SK-N-SH treated with all-trans-retinoic acid at 6 μM for 48 hours (cell line): ENCODE data around the gene TLCD4.

ENCODE experiments used
- ATAC-seq: fragments of 200-7000 bp; cut with Tn5 transposase; 3 replicates; pipeline ENCODE4 v1.9.1; 2020; ENCODE audit warnings: mild to moderate bottlenecking, moderate library complexity
- ARNTL ChIP-seq: fragments of 450-650 bp; formaldehyde crosslinking; IDR thresholded peaks from 2 replicates; pipeline ENCODE4 v1.5.0; 2020; ENCODE audit warnings: low read depth, mild to moderate bottlenecking, moderate library complexity, borderline replicate concordance
- BACH2 ChIP-seq: fragments of 250-450 bp; sonication (Bioruptor Pico); IDR thresholded peaks from 2 replicates; pipeline ENCODE4 v1.9.0; 2021; ENCODE audit warnings: mild to moderate bottlenecking, borderline replicate concordance
- CSDC2 ChIP-seq: fragments of 250-450 bp; sonication (Bioruptor Pico); IDR thresholded peaks from 2 replicates; pipeline ENCODE4 v1.5.0; 2020; ENCODE audit warnings: mild to moderate bottlenecking, moderate library complexity
- ESRRG ChIP-seq: fragments of 250-450 bp; sonication (Bioruptor Pico); IDR thresholded peaks from 2 replicates; pipeline ENCODE4 v1.6.1; 2021; ENCODE audit warnings: mild to moderate bottlenecking
- GLIS3 ChIP-seq: fragments of 250-450 bp; sonication (Bioruptor Pico); IDR thresholded peaks from 2 replicates; pipeline ENCODE4 v1.5.0; 2020; ENCODE audit warnings: mild to moderate bottlenecking, moderate library complexity
- ISL1 ChIP-seq: fragments of 250-450 bp; sonication (Bioruptor Pico); IDR thresholded peaks from 2 replicates; pipeline ENCODE4 v2.1.2; 2022; ENCODE audit warnings: mild to moderate bottlenecking, moderate library complexity
- OSR1 ChIP-seq: fragments of 250-450 bp; sonication (Bioruptor Pico); IDR thresholded peaks from 2 replicates; pipeline ENCODE4 v1.8.0; 2022; ENCODE audit warnings: moderate library complexity, mild to moderate bottlenecking, inconsistent platforms
- PPARA ChIP-seq: fragments of 250-450 bp; sonication (Bioruptor Pico); IDR thresholded peaks from 2 replicates; pipeline ENCODE4 v1.5.0; 2020; ENCODE audit warnings: mild to moderate bottlenecking, borderline replicate concordance
- RARB ChIP-seq: fragments of 250-450 bp; sonication (Bioruptor Pico); IDR thresholded peaks from 2 replicates; pipeline ENCODE4 v1.8.0; 2021; ENCODE audit warnings: mild to moderate bottlenecking, moderate library complexity
- TCF4 ChIP-seq: fragments of 250-450 bp; sonication (Bioruptor Pico); IDR thresholded peaks from 2 replicates; pipeline ENCODE4 v1.8.0; 2021; ENCODE audit warnings: mild to moderate bottlenecking, moderate library complexity, borderline replicate concordance
- TOX ChIP-seq: fragments of 250-450 bp; sonication (Bioruptor Pico); IDR thresholded peaks from 2 replicates; pipeline ENCODE4 v1.8.0; 2021; ENCODE audit warnings: mild to moderate bottlenecking, moderate library complexity, borderline replicate concordance
- ZFP30 ChIP-seq: fragments of 450-650 bp; formaldehyde crosslinking; IDR thresholded peaks from 2 replicates; pipeline ENCODE4 v1.5.0; 2022; ENCODE audit warnings: mild to moderate bottlenecking, moderate library complexity
- ZNF565 ChIP-seq: fragments of 450-650 bp; formaldehyde crosslinking; conservative IDR thresholded peaks from 2 replicates; pipeline ENCODE4 v1.5.0; 2020; ENCODE audit warnings: low read depth, mild to moderate bottlenecking, moderate library complexity
- ZNF70 ChIP-seq: fragments of 450-650 bp; formaldehyde crosslinking; IDR thresholded peaks from 2 replicates; pipeline ENCODE4 v1.5.0; 2020; ENCODE audit warnings: mild to moderate bottlenecking, moderate library complexity
- ZNF8 ChIP-seq: fragments of 450-650 bp; formaldehyde crosslinking; IDR thresholded peaks from 2 replicates; pipeline ENCODE4 v1.5.0; 2020; ENCODE audit warnings: mild to moderate bottlenecking, moderate library complexity
- TF ChIP-seq, protein P1 (sequence below): fragments of 250-450 bp; sonication (Bioruptor Pico); IDR thresholded peaks from 2 replicates; pipeline ENCODE4 v1.8.0; 2020; ENCODE audit warnings: mild to moderate bottlenecking, moderate library complexity, borderline replicate concordance
- TF ChIP-seq, protein P2 (sequence below): fragments of 250-450 bp; sonication (Bioruptor Pico); IDR thresholded peaks from 2 replicates; pipeline ENCODE4 v1.5.0; 2020; ENCODE audit warnings: mild to moderate bottlenecking, moderate library complexity
- TF ChIP-seq, protein P3 (sequence below): fragments of 250-450 bp; sonication (Bioruptor Pico); IDR thresholded peaks from 2 replicates; pipeline ENCODE4 v1.5.1; 2020; ENCODE audit warnings: low read depth, mild to moderate bottlenecking, moderate library complexity
- TF ChIP-seq, protein P4 (sequence below): fragments of 250-450 bp; sonication (Bioruptor Pico); IDR thresholded peaks from 2 replicates; pipeline ENCODE4 v1.8.0; 2021; ENCODE audit warnings: low read depth, mild to moderate bottlenecking, moderate library complexity, borderline replicate concordance
- TF ChIP-seq, protein P5 (sequence below): fragments of 250-450 bp; sonication (Bioruptor Pico); IDR thresholded peaks from 2 replicates; pipeline ENCODE4 v1.5.1; 2021; ENCODE audit warnings: mild to moderate bottlenecking, moderate library complexity

The TLCD4 gene

DNA sequence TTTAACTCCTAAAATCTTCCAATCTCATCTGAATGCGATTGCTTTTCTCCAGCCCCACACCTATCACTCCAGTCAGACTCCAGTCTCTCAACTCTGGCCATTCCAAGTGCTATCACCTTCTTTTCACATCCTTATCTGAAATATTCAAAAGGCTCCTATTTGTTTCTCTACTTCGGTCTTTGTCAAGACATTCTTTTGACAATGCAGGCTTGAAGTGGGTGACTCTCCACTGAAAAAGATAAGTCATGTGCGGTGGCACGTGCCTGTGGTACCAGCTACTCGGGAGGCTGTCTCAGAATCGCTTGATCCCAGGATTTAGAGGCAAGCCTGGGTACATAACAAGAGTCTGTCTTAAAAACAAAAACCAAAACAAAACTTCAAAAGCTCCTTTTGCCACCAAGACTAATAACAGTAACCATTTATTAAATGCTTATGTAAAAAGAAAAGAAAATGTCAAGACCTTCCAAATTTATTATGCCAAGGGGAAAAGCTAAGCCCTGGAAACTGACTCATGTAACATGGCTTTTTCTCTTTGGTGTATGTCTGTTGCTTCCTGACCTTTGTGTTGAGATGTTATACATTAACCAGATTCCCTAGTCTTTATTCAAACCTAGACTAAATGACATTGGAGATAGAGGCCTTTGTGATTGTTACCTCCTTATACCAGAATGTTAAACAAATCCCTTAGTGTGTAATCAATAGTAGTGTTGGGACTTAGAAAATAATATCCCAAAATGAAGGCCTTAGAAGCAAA, 48.0 kb upstream of the TLCD4 start:
- no peak for ATAC-seq
- TF ChIP-seq OSR1 (CRISPR knock-in tag): no peak
- no peak for TF ChIP-seq TOX (CRISPR knock-in tag)
- TF ChIP-seq ZFP30 (CRISPR knock-in tag): no peak
- TF ChIP-seq ISL1 (CRISPR knock-in tag): no peak
- TF ChIP-seq, protein P1, sequence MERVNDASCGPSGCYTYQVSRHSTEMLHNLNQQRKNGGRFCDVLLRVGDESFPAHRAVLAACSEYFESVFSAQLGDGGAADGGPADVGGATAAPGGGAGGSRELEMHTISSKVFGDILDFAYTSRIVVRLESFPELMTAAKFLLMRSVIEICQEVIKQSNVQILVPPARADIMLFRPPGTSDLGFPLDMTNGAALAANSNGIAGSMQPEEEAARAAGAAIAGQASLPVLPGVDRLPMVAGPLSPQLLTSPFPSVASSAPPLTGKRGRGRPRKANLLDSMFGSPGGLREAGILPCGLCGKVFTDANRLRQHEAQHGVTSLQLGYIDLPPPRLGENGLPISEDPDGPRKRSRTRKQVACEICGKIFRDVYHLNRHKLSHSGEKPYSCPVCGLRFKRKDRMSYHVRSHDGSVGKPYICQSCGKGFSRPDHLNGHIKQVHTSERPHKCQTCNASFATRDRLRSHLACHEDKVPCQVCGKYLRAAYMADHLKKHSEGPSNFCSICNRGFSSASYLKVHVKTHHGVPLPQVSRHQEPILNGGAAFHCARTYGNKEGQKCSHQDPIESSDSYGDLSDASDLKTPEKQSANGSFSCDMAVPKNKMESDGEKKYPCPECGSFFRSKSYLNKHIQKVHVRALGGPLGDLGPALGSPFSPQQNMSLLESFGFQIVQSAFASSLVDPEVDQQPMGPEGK (CRISPR knock-in tag): no peak
- TF ChIP-seq ZNF70 (CRISPR knock-in tag): no peak
- no peak for TF ChIP-seq PPARA (CRISPR knock-in tag)
- TF ChIP-seq, protein P2, sequence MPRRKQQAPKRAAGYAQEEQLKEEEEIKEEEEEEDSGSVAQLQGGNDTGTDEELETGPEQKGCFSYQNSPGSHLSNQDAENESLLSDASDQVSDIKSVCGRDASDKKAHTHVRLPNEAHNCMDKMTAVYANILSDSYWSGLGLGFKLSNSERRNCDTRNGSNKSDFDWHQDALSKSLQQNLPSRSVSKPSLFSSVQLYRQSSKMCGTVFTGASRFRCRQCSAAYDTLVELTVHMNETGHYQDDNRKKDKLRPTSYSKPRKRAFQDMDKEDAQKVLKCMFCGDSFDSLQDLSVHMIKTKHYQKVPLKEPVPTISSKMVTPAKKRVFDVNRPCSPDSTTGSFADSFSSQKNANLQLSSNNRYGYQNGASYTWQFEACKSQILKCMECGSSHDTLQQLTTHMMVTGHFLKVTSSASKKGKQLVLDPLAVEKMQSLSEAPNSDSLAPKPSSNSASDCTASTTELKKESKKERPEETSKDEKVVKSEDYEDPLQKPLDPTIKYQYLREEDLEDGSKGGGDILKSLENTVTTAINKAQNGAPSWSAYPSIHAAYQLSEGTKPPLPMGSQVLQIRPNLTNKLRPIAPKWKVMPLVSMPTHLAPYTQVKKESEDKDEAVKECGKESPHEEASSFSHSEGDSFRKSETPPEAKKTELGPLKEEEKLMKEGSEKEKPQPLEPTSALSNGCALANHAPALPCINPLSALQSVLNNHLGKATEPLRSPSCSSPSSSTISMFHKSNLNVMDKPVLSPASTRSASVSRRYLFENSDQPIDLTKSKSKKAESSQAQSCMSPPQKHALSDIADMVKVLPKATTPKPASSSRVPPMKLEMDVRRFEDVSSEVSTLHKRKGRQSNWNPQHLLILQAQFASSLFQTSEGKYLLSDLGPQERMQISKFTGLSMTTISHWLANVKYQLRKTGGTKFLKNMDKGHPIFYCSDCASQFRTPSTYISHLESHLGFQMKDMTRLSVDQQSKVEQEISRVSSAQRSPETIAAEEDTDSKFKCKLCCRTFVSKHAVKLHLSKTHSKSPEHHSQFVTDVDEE (CRISPR knock-in tag): no peak

DNA sequence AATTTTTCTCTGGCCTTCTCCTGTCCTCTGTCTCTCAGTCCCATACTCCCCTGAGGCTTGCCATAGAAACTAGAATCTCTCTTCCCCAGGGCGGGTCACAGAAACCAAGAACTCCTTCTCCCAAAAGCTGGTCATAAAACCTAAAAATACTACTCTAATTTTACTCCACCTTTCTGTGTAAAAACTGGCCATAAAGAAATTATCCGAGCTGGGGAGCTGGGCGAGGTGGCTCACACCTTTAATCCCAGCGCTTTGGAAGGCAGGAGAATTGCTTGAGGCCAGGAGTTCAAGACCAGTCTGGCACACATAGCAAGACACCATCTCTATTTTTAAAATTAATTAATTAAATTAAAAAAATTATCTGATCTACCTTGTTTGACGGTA, 47.5 kb upstream of the TLCD4 start:
- no peak for ATAC-seq
- TF ChIP-seq GLIS3 (CRISPR knock-in tag): no peak
- TF ChIP-seq RARB: no peak
- no peak for TF ChIP-seq ARNTL (CRISPR knock-in tag)
- TF ChIP-seq, protein P3, sequence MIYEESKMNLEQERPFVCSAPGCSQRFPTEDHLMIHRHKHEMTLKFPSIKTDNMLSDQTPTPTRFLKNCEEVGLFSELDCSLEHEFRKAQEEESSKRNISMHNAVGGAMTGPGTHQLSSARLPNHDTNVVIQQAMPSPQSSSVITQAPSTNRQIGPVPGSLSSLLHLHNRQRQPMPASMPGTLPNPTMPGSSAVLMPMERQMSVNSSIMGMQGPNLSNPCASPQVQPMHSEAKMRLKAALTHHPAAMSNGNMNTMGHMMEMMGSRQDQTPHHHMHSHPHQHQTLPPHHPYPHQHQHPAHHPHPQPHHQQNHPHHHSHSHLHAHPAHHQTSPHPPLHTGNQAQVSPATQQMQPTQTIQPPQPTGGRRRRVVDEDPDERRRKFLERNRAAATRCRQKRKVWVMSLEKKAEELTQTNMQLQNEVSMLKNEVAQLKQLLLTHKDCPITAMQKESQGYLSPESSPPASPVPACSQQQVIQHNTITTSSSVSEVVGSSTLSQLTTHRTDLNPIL (CRISPR knock-in tag): no peak
- TF ChIP-seq, protein P4, sequence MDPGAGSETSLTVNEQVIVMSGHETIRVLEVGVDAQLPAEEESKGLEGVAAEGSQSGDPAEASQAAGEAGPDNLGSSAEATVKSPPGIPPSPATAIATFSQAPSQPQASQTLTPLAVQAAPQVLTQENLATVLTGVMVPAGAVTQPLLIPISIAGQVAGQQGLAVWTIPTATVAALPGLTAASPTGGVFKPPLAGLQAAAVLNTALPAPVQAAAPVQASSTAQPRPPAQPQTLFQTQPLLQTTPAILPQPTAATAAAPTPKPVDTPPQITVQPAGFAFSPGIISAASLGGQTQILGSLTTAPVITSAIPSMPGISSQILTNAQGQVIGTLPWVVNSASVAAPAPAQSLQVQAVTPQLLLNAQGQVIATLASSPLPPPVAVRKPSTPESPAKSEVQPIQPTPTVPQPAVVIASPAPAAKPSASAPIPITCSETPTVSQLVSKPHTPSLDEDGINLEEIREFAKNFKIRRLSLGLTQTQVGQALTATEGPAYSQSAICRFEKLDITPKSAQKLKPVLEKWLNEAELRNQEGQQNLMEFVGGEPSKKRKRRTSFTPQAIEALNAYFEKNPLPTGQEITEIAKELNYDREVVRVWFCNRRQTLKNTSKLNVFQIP (CRISPR knock-in tag): no peak
- TF ChIP-seq ZNF70 (CRISPR knock-in tag): no peak
- TF ChIP-seq ZFP30 (CRISPR knock-in tag): no peak
- no peak for TF ChIP-seq BACH2
- TF ChIP-seq, all 23 proteins: peak for 0

DNA sequence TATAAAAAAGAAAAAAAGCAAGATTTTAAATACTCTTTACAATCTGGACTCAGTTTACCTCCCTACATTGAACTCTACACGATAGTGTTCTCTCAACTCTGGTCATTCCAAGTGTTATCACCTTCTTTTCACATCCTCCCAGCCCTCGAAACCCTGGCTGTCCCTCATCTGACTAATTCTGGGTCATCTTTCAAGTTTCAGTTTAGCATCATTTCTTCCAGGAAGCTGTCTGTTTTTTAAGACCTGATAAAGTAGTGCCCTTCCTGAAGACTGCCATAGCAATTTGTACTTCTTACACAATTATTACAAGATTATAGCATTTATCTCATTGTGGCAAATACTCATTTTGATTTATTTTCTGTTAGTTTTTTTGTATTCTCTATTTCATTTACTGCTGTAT, 45.6 kb upstream of the TLCD4 start:
- no peak for TF ChIP-seq ZNF70 (CRISPR knock-in tag)
- TF ChIP-seq OSR1 (CRISPR knock-in tag): no peak
- no peak for TF ChIP-seq ZNF565 (CRISPR knock-in tag)
- no peak for TF ChIP-seq ISL1 (CRISPR knock-in tag)
- no peak for TF ChIP-seq PPARA (CRISPR knock-in tag)
- no peak for TF ChIP-seq ZNF8 (CRISPR knock-in tag)
- ATAC-seq: no peak

DNA sequence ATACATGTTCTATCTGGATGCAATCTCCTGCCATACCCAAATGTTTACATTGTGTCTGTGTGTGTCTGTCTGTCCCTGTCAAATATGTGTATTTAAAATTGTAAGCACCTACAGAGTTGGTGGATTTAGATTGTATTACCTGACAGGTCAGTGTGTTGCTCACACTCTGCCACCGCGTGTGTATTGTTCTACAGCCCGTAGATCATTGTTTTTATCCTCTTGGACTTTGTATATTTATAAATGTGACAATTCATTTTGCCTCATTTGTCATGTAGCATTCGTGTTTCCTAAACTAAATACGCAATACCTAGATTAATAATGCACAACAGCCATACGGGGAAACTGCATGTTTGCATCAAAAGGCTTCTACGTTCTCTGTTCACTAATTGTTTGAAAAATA, 45.0 kb upstream of the TLCD4 start:
- ATAC-seq: no peak
- no peak for TF ChIP-seq ISL1 (CRISPR knock-in tag)
- no peak for TF ChIP-seq BACH2
- TF ChIP-seq, protein P3 (CRISPR knock-in tag): no peak
- no peak for TF ChIP-seq ESRRG (CRISPR knock-in tag)
- TF ChIP-seq ZFP30 (CRISPR knock-in tag): no peak
- TF ChIP-seq CSDC2 (CRISPR knock-in tag): no peak
- TF ChIP-seq RARB: no peak
- TF ChIP-seq ZNF565 (CRISPR knock-in tag): no peak
- TF ChIP-seq, protein P4 (CRISPR knock-in tag): no peak
- TF ChIP-seq, protein P5, sequence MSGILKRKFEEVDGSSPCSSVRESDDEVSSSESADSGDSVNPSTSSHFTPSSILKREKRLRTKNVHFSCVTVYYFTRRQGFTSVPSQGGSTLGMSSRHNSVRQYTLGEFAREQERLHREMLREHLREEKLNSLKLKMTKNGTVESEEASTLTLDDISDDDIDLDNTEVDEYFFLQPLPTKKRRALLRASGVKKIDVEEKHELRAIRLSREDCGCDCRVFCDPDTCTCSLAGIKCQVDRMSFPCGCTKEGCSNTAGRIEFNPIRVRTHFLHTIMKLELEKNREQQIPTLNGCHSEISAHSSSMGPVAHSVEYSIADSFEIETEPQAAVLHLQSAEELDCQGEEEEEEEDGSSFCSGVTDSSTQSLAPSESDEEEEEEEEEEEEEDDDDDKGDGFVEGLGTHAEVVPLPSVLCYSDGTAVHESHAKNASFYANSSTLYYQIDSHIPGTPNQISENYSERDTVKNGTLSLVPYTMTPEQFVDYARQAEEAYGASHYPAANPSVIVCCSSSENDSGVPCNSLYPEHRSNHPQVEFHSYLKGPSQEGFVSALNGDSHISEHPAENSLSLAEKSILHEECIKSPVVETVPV (CRISPR knock-in tag): no peak
- TF ChIP-seq, protein P1 (CRISPR knock-in tag): no peak
- no peak for TF ChIP-seq TCF4 (CRISPR knock-in tag)
